A549 (cell line): ENCODE results near the gene PUM2. TPM values are rescaled to one million over a fixed set of nuclear protein-coding genes. Genes with fewer than 3 reads are reported as not detected.

Experiments used
- ATAC-seq, 2 experiments: fragments of 200-7000 bp in 1 of 2; fragments of >200 bp in 1 of 2; cut with Nextera tagmentation in 1 of 2; cut with Tn5 transposase in 1 of 2; 3 replicates each; pipeline versions ENCODE4 v1.8.0 to v1.9.1; 2018 to 2020; ENCODE audit warnings: mild to moderate bottlenecking in 1 of 2, moderate library complexity in 1 of 2
- CTCF ChIA-PET: fragments of 300-600 bp; sonication (Branson Sonifier 250); formaldehyde crosslinking; extraction: SDS; loops from one replicate; lab custom pipeline; 2021; ENCODE audit warnings: antibody characterized with exemption, inconsistent platforms; lab: Yijun Ruan, JAX
- POLR2A ChIA-PET: fragments of 350-600 bp; formaldehyde crosslinking; extraction: SDS; loops from one replicate; lab custom pipeline; 2021; ENCODE audit warnings: antibody characterized with exemption, inconsistent platforms; lab: Yijun Ruan, JAX
- DNase-seq, 2 experiments: peaks; one replicate each; pipeline versions ENCODE4 v3.0.0 to v3.0.0-alpha.2; 2011 to 2016; ENCODE audit warnings: low read depth in 1 of 2, low spot score in 1 of 2
- FAIRE-seq: peaks from 2 replicates; lab custom pipeline; 2011; peaks lifted over from hg19 to GRCh38; lab: Jason Lieb, UNC
- H3K27ac ChIP-seq, 2 experiments: fragments of >200 bp; sonication (Bioruptor Twin); formaldehyde crosslinking; 3 replicates each; pipeline ENCODE4 v1.5.1; 2016 to 2017
- H3K4me1 ChIP-seq: fragments of >200 bp; sonication (Bioruptor Twin); formaldehyde crosslinking; 3 replicates; pipeline ENCODE4 v1.6.1; 2016
- H3K4me2 ChIP-seq: fragments of >200 bp; sonication (Bioruptor Twin); formaldehyde crosslinking; 3 replicates; pipeline ENCODE4 v1.6.1; 2016
- H3K4me3 ChIP-seq: fragments of >200 bp; sonication (Bioruptor Twin); formaldehyde crosslinking; 3 replicates; pipeline ENCODE4 v1.5.1; 2016
- H3K9me3 ChIP-seq: fragments of >200 bp; sonication (Bioruptor Twin); formaldehyde crosslinking; 3 replicates; pipeline ENCODE4 v1.6.1; 2016
- ATOH8 ChIP-seq: fragments of 250-450 bp; sonication (Bioruptor Pico); IDR thresholded peaks from 2 replicates; pipeline ENCODE4 v1.5.0; 2020; ENCODE audit warnings: low read depth, mild to moderate bottlenecking, moderate library complexity
- BCL3 ChIP-seq: fragments of >200 bp; sonication (Bioruptor Twin); formaldehyde crosslinking; IDR thresholded peaks from 3 replicates; pipeline ENCODE4 v1.6.1; 2016
- CEBPB ChIP-seq, 2 experiments: fragments of >200 bp in 1 of 2; sonication (Bioruptor Twin) in 1 of 2; formaldehyde crosslinking in 1 of 2; IDR thresholded peaks; 2 replicates each; pipeline ENCODE4 v1.6.1; 2012 to 2016
- CTCF ChIP-seq: fragments of >200 bp; sonication (Bioruptor Twin); formaldehyde crosslinking; IDR thresholded peaks from 3 replicates; pipeline ENCODE4 v1.5.1; 2016
- EHMT2 ChIP-seq: fragments of 200-600 bp; sonication (generic); IDR thresholded peaks from 2 replicates; pipeline ENCODE4 v1.6.1; 2016; ENCODE audit warnings: antibody characterized with exemption, low read depth, mild to moderate bottlenecking, moderate library complexity
- EP300 ChIP-seq, 2 experiments: fragments of >200 bp; sonication (Bioruptor Twin); formaldehyde crosslinking; IDR thresholded peaks; 2 replicates in 1 of 2; 3 replicates in 1 of 2; pipeline ENCODE4 v1.6.1; 2016 to 2017
- ESRRA ChIP-seq: fragments of 150-350 bp; IDR thresholded peaks from 2 replicates; pipeline ENCODE4 v1.6.1; 2014; ENCODE audit warnings: mild to moderate bottlenecking, low read length, borderline replicate concordance
- FOSB ChIP-seq: fragments of 250-450 bp; sonication (Bioruptor Pico); IDR thresholded peaks from 2 replicates; pipeline ENCODE4 v1.5.0; 2020; ENCODE audit warnings: mild to moderate bottlenecking, moderate library complexity
- FOSL2 ChIP-seq, 2 experiments: fragments of 450-650 bp in 1 of 2; fragments of >200 bp in 1 of 2; sonication (Bioruptor Twin) in 1 of 2; formaldehyde crosslinking; IDR thresholded peaks; 2 replicates each; pipeline versions ENCODE4 v1.5.0 to v1.6.1; 2016 to 2020; ENCODE audit warnings: mild to moderate bottlenecking in 1 of 2, moderate library complexity in 1 of 2
- FOXS1 ChIP-seq: fragments of 250-450 bp; sonication (Bioruptor Pico); IDR thresholded peaks from 2 replicates; pipeline ENCODE4 v1.5.0; 2020; ENCODE audit warnings: mild to moderate bottlenecking, moderate library complexity
- JUN ChIP-seq, 2 experiments: fragments of >200 bp; sonication (Bioruptor Twin); formaldehyde crosslinking; IDR thresholded peaks; 2 replicates in 1 of 2; 3 replicates in 1 of 2; pipeline ENCODE4 v1.6.1; 2016 to 2017
- KDM1A ChIP-seq: fragments of 200-600 bp; sonication (generic); IDR thresholded peaks from 2 replicates; pipeline ENCODE4 v1.6.1; 2016; ENCODE audit warnings: low read depth, mild to moderate bottlenecking
- KDM5A ChIP-seq: fragments of 200-600 bp; sonication (generic); IDR thresholded peaks from 2 replicates; pipeline ENCODE4 v1.6.1; 2016; ENCODE audit warnings: antibody characterized with exemption, mild to moderate bottlenecking
- POLR2AphosphoS2 ChIP-seq: conservative IDR thresholded peaks from 2 replicates; pipeline ENCODE4 v1.6.1; 2012; ENCODE audit warnings: low read length, improper control_type of control experiment, inconsistent platforms
- RARB ChIP-seq: fragments of 250-450 bp; sonication (Bioruptor Pico); IDR thresholded peaks from 2 replicates; pipeline ENCODE4 v1.8.0; 2021; ENCODE audit warnings: mild to moderate bottlenecking, moderate library complexity
- RCOR1 ChIP-seq: fragments of 150-350 bp; IDR thresholded peaks from 2 replicates; pipeline ENCODE4 v1.6.1; 2014; ENCODE audit warnings: antibody characterized with exemption, low read length, low read depth
- RNF2 ChIP-seq: fragments of 200-600 bp; sonication (generic); IDR thresholded peaks from 2 replicates; pipeline ENCODE4 v1.6.1; 2016; ENCODE audit warnings: low read depth, mild to moderate bottlenecking, antibody characterized with exemption, moderate library complexity, borderline replicate concordance
- TFCP2L1 ChIP-seq: fragments of 250-450 bp; sonication (Bioruptor Pico); IDR thresholded peaks from 2 replicates; pipeline ENCODE4 v1.5.0; 2021; ENCODE audit warnings: mild to moderate bottlenecking
- ZFP36 ChIP-seq: fragments of 450-650 bp; IDR thresholded peaks from 2 replicates; pipeline ENCODE4 v1.6.1; 2014; ENCODE audit warnings: borderline replicate concordance; ENCODE audit not compliant: partially characterized antibody
- ZNF302 ChIP-seq: fragments of 250-450 bp; sonication (Bioruptor Pico); IDR thresholded peaks from 2 replicates; pipeline ENCODE4 v1.9.0; 2021; ENCODE audit warnings: inconsistent platforms, mild to moderate bottlenecking, moderate library complexity
- WGBS: methylation state at CpG from one replicate; pipeline ENCODE4 v1.1.6; 2017; ENCODE audit errors: missing lambda C conversion rate; 5-methylcytosine and 5-hydroxymethylcytosine counted together
- polyA plus RNA-seq, 4 experiments: library from polyadenylated mRNA; depleted of rRNA in 3 of 4; stranded (reverse); fragments of >200 nt; fragmentation: RNase III in 1 of 4; extraction: RNeasy Plus Mini Kit Qiagen cat#74134 plus additional on column Dnase treatment in 1 of 4; gene quantifications; 2 replicates in 3 of 4; 3 replicates in 1 of 4; pipeline ENCODE4 v1.2.3, GENCODE V29; 2011 to 2017

Gene PUM2
- polyA plus RNA-seq, 2 of the 4 experiments (the other 2 are of a cell fraction), result 44.6 to 94.2 TPM

- no peak for ATAC-seq
- no peak overlapping the region for H3K27ac ChIP-seq
- peaks cover 62% of the 10 kb centered on the region for H3K4me1 ChIP-seq
Measured at GRCh38 chr2:20211420-20211819, 139.2 kb downstream of the PUM2 start.

GRCh38 chr2:20210462-20210861 lies 140.2 kb downstream of the PUM2 start:
- peaks cover 58% of the 10 kb centered on the region for H3K4me1 ChIP-seq
- DNase-seq (no peak), FAIRE-seq (no peak), ATAC-seq (no peak)
- POLR2A ChIA-PET, result no interaction called here
- no peak for TF ChIP-seq RARB (CRISPR knock-in tag)
- TF ChIP-seq KDM5A, result no peak
- TF ChIP-seq JUN (IDR thresholded peaks at IDR 0.05), result no peak
- no peak for TF ChIP-seq ESRRA
- no peak for TF ChIP-seq RCOR1
- no peak overlapping the region for H3K4me3 ChIP-seq
- CTCF ChIA-PET, result interaction anchor here (0.7 to 15.3 kb wide), 11 partner anchors 11 to 195 kb away, joined by 3 to 149 read pairs (median 5); partner anchors contain the start of gene SDC1
- no peak overlapping the region for H3K4me2 ChIP-seq
- H3K9me3 ChIP-seq, result no peaks in the 10 kb centered on the region
- WGBS, result 92% methylated on average over 8 of the region's 8 CpGs
- H3K27ac ChIP-seq, result no peak overlapping the region

More at GRCh38 chr2:20211420-20211819, 139.2 kb downstream of the PUM2 start:
- no peak for FAIRE-seq
- Histone ChIP-seq H3K9me3 (no peaks in the 10 kb centered on the region), H3K4me3 (no peak overlapping the region), H3K4me2 (no peak overlapping the region)
- TF ChIP-seq CEBPB (IDR thresholded peaks at IDR 0.05) (no peak), FOSL2 (IDR thresholded peaks at IDR 0.05) (no peak), FOSL2 (CRISPR knock-in tag; IDR thresholded peaks at IDR 0.05) (no peak), POLR2AphosphoS2 (no peak), ESRRA (no peak), BCL3 (no peak), EHMT2 (no peak), FOSB (CRISPR knock-in tag) (no peak)
- CTCF ChIA-PET, result interaction anchor here (0.8 to 15.3 kb wide), 11 partner anchors 8 to 196 kb away, joined by 3 to 149 read pairs (median 4); partner anchors contain the start of gene SDC1
- no peak for DNase-seq
- 85% methylated on average over 10 of the region's 12 CpGs for WGBS
- POLR2A ChIA-PET, result no interaction called here

GRCh38 chr2:20209373-20210109 lies 141.1 kb downstream of the PUM2 start:
- CTCF ChIA-PET, result interaction anchor here (1.1 to 15.3 kb wide), 10 partner anchors 10 to 194 kb away, joined by 3 to 149 read pairs (median 5); partner anchors contain the start of gene SDC1
- Histone ChIP-seq H3K4me2 (no peak overlapping the region), H3K27ac (peak overlapping the region; percentile 8 to 66; a peak in 2 of 6 replicates), H3K9me3 (no peaks in the 10 kb centered on the region), H3K4me3 (no peak overlapping the region), H3K4me1 (peaks cover 49% of the 10 kb centered on the region)
- DNase-seq, result no peak
- 88% methylated on average over 17 of the region's 21 CpGs for WGBS
- POLR2A ChIA-PET, result interaction anchor here (0.7 kb wide), 1 partner anchor 16 kb away, joined by 3 read pairs; the partner anchor contains the start of gene SDC1
- ATAC-seq, result no peak
- no peak for TF ChIP-seq ZFP36
- TF ChIP-seq EHMT2, result no peak
- TF ChIP-seq KDM1A, result no peak
- TF ChIP-seq CTCF, result no peak
- TF ChIP-seq RNF2, result no peak
- no peak for TF ChIP-seq ZNF302 (CRISPR knock-in tag)
- no peak for TF ChIP-seq EP300 (IDR thresholded peaks at IDR 0.05)
- TF ChIP-seq TFCP2L1 (CRISPR knock-in tag), result no peak
- TF ChIP-seq ATOH8 (CRISPR knock-in tag), result no peak
- TF ChIP-seq FOXS1, result no peak
- FAIRE-seq, result no peak
